BJ (cell line): ENCODE data around the gene PPFIA3. TPM values are rescaled to one million over a fixed set of nuclear protein-coding genes. Genes with fewer than 3 reads are reported as not detected.
A peak's percentile ranks its signal among the peaks of the same experiment; 100 is the strongest.

Experiments
- CTCF ChIA-PET: fragments of 350-600 bp; formaldehyde crosslinking; extraction: SDS; loops from one replicate; lab custom pipeline; 2021; ENCODE audit warnings: antibody characterized with exemption, inconsistent platforms; lab: Yijun Ruan, JAX
- POLR2A ChIA-PET: fragments of 300-600 bp; sonication (Branson Sonifier 250); formaldehyde crosslinking; extraction: SDS; loops from one replicate; lab custom pipeline; 2021; ENCODE audit warnings: antibody characterized with exemption; lab: Charles Lee
- DNase-seq: peaks from one replicate; pipeline ENCODE4 v3.0.0-alpha.2; 2011; ENCODE audit warnings: low read depth
- H3K27me3 ChIP-seq: 2 replicates; pipeline ENCODE4 v1.6.0; 2011; ENCODE audit warnings: low read length; ENCODE audit not compliant: control insufficient read depth, insufficient read depth
- H3K36me3 ChIP-seq: 2 replicates; pipeline ENCODE4 v1.5.1; 2011; ENCODE audit warnings: low read length; ENCODE audit not compliant: control insufficient read depth, insufficient read depth
- H3K4me3 ChIP-seq: 2 replicates; pipeline ENCODE4 v1.5.1; 2011; ENCODE audit warnings: low read depth, mild to moderate bottlenecking, control low read depth, low read length
- polyA plus RNA-seq: library from polyadenylated mRNA; depleted of rRNA; stranded (reverse); fragments of >200 nt; gene quantifications from 2 replicates; pipeline ENCODE4 v1.2.3, GENCODE V29; 2011
- TF ChIP-seq, protein P1 (sequence below): IDR thresholded peaks from 2 replicates; pipeline ENCODE4 v1.5.1; 2011; ENCODE audit warnings: low read depth, mild to moderate bottlenecking, control low read depth, inconsistent platforms, low read length, moderate library complexity; ENCODE audit not compliant: insufficient read depth

PPFIA3 gene
- polyA plus RNA-seq, 1 experiment = 1.4 TPM

- TF ChIP-seq, protein P1, sequence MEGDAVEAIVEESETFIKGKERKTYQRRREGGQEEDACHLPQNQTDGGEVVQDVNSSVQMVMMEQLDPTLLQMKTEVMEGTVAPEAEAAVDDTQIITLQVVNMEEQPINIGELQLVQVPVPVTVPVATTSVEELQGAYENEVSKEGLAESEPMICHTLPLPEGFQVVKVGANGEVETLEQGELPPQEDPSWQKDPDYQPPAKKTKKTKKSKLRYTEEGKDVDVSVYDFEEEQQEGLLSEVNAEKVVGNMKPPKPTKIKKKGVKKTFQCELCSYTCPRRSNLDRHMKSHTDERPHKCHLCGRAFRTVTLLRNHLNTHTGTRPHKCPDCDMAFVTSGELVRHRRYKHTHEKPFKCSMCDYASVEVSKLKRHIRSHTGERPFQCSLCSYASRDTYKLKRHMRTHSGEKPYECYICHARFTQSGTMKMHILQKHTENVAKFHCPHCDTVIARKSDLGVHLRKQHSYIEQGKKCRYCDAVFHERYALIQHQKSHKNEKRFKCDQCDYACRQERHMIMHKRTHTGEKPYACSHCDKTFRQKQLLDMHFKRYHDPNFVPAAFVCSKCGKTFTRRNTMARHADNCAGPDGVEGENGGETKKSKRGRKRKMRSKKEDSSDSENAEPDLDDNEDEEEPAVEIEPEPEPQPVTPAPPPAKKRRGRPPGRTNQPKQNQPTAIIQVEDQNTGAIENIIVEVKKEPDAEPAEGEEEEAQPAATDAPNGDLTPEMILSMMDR = no peak
- DNase-seq = no peak
- CTCF ChIA-PET = interaction anchor here (0.8 to 1.7 kb wide), 3 partner anchors 11 to 73 kb away, joined by 3 to 4 read pairs (median 3); partner anchors contain the start of gene LIN7B
- no peaks in the 10 kb centered on the region for H3K36me3 ChIP-seq
- POLR2A ChIA-PET = no interaction called here
- H3K27me3 ChIP-seq = peaks cover 2% of the 10 kb centered on the region
- no peak overlapping the region for H3K4me3 ChIP-seq
These were observed 9.9 kb downstream of the PPFIA3 start for GRCh38 chr19:49129238-49129583.

- ChIA-PET CTCF (interaction anchor here (1.7 kb wide), 1 partner anchor 12 kb away, joined by 4 read pairs; no protein-coding TSS in a partner anchor), POLR2A (no interaction called here)
- no peak for DNase-seq
- H3K4me3 ChIP-seq = no peak overlapping the region
- no peaks in the 10 kb centered on the region for H3K27me3 ChIP-seq
- no peaks in the 10 kb centered on the region for H3K36me3 ChIP-seq
- TF ChIP-seq, protein P1 = no peak
These were observed 11.0 kb downstream of the PPFIA3 start for GRCh38 chr19:49130325-49130724.

DNA sequence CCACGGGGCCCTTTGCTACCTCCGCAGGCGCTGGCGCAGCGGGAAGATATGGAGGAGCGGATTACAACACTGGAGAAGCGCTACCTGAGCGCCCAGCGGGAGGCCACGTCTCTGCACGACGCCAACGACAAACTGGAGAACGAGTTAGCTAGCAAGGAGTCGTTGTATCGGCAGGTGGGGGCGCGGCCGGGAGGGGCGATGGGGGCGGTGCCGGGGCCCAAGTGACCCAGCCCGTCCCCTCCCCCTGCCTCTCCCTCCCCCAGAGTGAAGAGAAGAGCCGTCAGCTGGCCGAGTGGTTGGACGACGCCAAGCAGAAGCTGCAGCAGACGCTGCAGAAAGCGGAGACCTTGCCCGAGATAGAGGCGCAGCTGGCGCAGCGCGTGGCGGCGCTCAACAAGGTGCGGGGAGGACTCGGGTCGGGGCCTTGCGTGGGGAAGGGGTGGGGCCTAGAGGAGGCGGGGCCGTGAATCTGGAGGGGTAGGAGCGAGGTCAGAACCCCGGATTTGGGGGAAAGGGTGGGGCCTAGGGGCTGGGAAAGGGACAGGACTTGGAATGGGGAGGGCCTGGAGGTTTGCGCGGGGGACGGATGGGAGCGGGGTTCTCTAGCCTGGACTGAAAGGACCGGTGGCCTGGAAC is 13.7 kb downstream of the PPFIA3 start:
- DNase-seq = no peak
- peak overlapping the region; percentile 30 for H3K4me3 ChIP-seq
- no peaks in the 10 kb centered on the region for H3K27me3 ChIP-seq
- CTCF ChIA-PET = interaction anchor here (0.9 to 1.9 kb wide), 4 partner anchors 10 to 63 kb away, joined by 3 to 10 read pairs (median 6); no protein-coding TSS in a partner anchor
- no peaks in the 10 kb centered on the region for H3K36me3 ChIP-seq
- POLR2A ChIA-PET = no interaction called here
- TF ChIP-seq, protein P1 = no peak

DNA sequence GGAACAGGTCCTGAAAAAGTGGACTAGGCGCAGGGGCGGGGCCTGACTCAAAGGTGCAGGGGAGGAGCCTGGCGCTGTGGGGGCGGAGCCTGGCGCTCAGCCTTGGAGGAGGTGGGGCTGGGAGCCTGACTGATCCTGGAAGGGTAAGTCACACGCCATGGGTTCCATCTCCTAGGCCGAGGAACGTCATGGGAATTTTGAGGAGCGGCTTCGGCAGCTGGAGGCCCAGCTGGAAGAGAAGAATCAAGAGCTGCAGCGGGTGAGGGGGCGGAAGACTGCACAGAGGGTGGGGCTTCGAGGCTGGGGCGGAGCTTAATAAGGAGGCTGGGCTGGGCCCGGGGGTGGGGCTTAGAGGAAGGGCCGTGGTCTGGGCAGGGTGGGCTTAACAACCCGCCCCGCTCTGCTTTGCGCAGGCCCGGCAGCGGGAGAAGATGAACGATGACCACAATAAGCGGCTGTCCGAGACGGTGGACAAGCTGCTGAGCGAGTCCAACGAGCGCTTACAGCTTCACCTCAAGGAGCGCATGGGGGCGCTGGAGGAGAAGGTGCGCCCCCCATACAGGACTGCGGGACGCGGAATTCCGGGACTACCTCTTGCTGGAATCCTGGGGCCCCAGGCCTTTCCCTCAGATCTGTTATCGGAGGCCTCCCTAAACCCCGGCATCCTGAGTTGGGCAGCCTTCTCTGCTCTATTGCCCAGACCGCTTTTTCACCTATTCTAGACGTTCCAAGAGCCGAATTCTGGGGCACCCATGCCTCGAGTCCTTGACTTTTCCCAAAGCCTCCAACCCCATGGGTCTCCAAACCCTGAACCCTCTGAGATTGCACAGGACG is 14.5 kb downstream of the PPFIA3 start:
- Histone ChIP-seq H3K36me3 (no peaks in the 10 kb centered on the region), H3K4me3 (peak overlapping the region; percentile 30), H3K27me3 (no peaks in the 10 kb centered on the region)
- TF ChIP-seq, protein P1 = peak; percentile 36; the same call in 1 of the 2 replicates
- peak; percentile 30 for DNase-seq
- ChIA-PET CTCF (interaction anchor here (0.9 to 1.9 kb wide), 4 partner anchors 9 to 64 kb away, joined by 3 to 10 read pairs (median 6); no protein-coding TSS in a partner anchor), POLR2A (interaction anchor here (0.5 kb wide), 1 partner anchor 1416 kb away, joined by 8 read pairs; no protein-coding TSS in a partner anchor)

- TF ChIP-seq, protein P1 = no peak
- CTCF ChIA-PET = interaction anchor here (0.6 to 2.6 kb wide), 3 partner anchors 15 to 72 kb away, joined by 3 to 7 read pairs (median 3); no protein-coding TSS in a partner anchor
- no peak overlapping the region for H3K4me3 ChIP-seq
- POLR2A ChIA-PET = no interaction called here
- H3K27me3 ChIP-seq = no peaks in the 10 kb centered on the region
- DNase-seq = no peak
- no peaks in the 10 kb centered on the region for H3K36me3 ChIP-seq
These were observed 16.3 kb downstream of the PPFIA3 start for GRCh38 chr19:49135686-49136085.
